Measurements from ENCODE around the gene WDR59.
"Not testable (repeated sequence)": the region's sequence is repeated elsewhere in the genome, so short reads cannot be mapped to it uniquely, and the experiment has no call there.

DNA sequence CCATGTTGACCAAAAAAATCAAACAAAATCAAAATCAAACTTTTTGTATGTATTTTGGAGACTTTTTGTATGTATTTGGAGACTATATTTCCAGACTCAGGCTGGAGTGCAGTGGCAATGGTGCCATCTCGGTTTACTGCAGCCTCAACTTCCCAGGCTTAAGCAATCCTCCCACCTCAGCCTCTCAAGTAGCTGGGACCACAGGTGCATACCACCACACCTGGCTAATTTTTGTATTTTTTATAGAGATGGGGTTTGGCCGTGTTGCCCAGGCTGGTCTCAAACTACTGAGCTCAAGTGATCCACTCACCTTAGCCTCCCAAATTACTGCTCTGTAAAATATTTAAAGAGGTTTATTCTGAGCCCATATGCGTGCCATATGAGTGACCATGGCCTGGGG is 4.9 kb upstream of the WDR59 start:
- TF ChIP-seq, protein P1, sequence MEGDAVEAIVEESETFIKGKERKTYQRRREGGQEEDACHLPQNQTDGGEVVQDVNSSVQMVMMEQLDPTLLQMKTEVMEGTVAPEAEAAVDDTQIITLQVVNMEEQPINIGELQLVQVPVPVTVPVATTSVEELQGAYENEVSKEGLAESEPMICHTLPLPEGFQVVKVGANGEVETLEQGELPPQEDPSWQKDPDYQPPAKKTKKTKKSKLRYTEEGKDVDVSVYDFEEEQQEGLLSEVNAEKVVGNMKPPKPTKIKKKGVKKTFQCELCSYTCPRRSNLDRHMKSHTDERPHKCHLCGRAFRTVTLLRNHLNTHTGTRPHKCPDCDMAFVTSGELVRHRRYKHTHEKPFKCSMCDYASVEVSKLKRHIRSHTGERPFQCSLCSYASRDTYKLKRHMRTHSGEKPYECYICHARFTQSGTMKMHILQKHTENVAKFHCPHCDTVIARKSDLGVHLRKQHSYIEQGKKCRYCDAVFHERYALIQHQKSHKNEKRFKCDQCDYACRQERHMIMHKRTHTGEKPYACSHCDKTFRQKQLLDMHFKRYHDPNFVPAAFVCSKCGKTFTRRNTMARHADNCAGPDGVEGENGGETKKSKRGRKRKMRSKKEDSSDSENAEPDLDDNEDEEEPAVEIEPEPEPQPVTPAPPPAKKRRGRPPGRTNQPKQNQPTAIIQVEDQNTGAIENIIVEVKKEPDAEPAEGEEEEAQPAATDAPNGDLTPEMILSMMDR (IDR thresholded peaks at IDR 0.05 in 4 of 5, conservative IDR thresholded peaks at IDR 0.05 in 1 of 5), result not testable (repeated sequence)
- TF ChIP-seq POLR2A (IDR thresholded peaks at IDR 0.05), result not testable (repeated sequence)

All from gastrocnemius medialis (tissue), 4 donors.